LHCN-M2 (cell line): Measurements from ENCODE around the gene ZDHHC3. TPM values are rescaled to one million over a fixed set of nuclear protein-coding genes. Genes with fewer than 3 reads are reported as not detected.

Source experiments
- DNase-seq: peaks from one replicate; pipeline ENCODE4 v3.0.0-alpha.2; 2012; ENCODE audit warnings: low read depth
- total RNA-seq: library from RNA; depleted of rRNA; stranded (reverse); fragments of >200 nt; gene quantifications from 2 replicates; pipeline ENCODE4 v1.2.3, GENCODE V29; 2014

Gene ZDHHC3
- total RNA-seq, 1 experiment from 2014 or later, result 61.3 TPM

DNA sequence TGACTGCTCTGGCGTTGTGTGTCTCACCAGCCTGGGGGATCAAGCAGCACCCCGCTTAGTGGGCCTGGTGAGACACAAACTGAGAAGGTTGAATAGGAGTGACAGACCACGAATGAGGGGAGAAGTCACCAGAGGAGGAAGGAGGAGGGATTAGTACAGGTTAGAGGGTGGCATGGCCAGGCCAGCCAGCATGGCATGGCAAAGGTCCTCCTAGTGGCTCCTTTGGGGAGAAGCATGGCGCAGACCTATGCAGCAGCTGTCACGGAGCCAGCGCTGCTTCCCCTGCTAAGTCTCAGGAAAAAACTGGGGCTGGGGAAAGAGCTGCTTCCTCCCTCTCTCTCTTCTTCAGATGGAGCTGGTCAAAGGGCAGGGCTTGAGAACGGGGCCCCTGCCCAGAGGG, 48.6 kb downstream of the ZDHHC3 start:
- no peak for DNase-seq

DNA sequence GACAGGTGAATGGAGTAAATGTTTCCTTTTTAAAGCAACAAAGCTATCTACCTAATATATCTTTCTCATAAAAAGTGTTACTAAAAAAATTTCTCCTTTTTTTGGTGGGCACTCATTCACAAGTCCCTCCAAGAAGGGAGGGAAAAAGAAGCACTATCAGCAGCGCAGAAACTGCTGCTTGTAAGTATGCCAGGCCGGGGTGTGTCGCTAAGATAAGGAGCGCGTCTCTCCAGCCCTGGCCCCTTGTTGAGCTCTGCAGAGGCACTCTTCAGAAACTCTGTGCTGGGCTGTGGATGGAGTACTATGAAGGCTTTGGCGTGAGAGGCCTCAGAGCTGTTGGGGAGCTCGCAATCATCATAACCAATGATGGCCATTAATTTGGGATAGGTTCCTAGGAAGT, 49.1 kb downstream of the ZDHHC3 start:
- DNase-seq, result no peak

DNA sequence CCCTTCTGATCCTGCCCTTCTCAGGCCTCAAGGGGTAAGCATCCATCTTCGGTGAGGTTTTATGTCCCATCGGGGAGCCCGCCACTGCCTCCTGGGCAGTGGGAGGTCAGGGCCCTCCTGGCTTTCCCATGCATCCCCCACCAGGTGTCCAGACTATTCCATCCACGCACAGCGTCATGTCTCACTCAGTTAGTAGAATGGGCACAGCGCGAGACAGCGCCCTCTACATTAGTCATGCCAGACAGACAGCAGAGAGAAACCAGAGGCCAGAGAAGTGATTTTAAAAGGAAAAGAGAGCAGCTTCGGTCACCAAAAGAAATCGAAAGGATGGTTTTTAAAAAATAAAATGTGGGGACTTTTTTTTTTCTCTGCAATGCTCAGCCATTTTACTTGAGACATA, 49.8 kb downstream of the ZDHHC3 start:
- no peak for DNase-seq

DNA sequence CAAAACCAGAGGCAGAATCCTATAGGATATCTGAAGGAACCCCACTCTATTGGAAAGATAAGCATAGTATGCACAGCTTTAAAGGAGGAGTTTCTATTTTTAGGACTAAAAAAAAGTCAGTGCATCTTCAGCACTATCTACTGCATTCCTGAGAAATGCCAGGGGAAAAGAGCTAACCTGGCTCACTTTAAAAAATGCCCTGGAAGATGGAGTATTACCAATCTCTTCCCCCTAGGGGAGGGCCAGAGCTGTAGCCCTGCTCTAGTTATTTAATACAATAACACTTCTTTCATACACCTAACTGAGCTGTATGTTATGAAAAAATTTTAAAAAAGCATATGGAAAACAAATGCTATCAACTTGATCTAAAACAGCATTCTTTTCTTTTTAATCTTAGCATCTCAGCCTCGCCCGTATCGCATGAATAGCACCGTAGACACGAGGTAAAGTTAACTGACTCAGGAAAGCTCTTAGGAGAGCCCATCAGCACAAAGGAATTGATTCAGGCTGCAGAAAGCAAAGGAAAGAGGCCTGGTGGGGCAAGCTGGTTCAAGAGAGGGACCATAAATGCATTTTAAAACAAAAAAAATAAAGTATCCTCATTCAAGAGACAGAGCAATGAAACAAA, 51.4 kb downstream of the ZDHHC3 start:
- DNase-seq, result no peak

DNA sequence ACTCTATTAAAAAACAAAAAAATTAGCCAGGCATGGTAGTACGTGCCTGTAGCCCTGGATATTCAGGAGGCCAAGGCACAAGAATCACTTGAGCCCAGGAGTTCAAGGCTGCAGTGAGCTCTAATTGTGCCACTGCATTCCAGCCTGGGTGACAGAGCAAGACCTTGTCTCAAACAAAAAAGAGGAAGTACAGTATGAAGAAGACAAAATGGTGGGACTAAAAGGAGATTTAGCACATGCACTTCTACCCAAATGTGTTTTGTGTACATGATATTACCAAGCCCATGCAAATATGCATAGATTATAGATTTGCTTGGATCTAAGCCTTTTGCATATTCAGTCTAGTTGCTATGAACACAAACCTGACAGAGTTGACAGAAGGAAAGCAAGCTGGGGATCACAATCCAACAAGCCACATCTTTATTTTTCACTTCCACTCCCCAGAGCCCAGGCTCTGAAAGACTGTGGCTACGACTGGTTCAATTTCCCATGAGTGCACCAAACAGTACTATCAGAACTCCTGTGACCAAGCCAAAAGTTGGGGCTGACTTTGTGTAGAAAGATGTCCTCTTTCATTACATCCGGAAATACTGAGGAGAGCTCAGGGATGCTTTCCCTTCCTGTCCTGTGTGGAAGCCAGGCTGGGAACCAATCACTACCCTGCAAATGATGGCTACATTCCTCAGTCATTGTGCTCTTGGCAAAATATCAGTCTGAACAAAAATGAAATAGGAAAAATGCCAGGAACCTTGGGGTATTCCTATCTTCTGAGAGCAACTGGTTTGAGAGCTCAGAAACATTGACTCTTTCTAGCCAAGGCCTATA, 52.1 kb downstream of the ZDHHC3 start:
- no peak for DNase-seq

DNA sequence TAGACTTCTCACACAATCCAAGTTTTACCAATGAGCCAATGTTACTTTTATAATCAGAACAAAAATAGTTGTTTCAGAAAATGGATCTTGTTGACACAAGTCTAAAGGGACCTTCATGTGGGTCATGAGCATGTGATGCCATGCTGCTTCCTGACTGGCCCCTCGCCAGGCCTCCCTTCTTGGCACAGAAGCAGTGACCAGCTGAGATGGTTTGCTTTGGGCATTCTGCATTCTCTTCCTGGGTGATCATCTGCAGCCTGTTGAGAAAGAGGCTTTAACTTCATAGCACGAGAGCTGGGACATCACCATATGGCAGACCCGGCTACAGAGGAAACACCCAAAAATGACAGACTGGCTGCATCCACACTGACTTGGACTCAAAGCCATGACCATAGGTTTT, 55.9 kb downstream of the ZDHHC3 start:
- no peak for DNase-seq

DNA sequence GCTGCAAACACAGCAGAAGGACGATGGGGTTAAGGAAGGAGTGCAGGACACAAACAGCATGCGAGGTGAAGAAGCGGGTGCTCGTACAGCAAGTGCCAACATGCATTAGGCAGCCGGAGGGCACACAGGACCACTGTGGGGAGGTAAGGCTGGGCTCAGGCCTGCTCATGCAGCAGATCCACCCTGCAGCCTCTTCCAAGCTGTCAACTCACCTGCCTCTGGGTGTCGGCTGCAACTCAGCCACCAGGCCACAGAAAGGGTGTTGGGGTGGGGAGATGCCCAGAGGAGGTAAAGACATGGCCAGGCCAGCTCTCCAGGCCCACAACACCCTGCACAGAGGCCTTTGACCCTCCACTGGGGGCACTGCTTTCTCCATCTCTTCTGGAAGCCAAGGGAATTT, 57.4 kb downstream of the ZDHHC3 start:
- DNase-seq, result no peak

DNA sequence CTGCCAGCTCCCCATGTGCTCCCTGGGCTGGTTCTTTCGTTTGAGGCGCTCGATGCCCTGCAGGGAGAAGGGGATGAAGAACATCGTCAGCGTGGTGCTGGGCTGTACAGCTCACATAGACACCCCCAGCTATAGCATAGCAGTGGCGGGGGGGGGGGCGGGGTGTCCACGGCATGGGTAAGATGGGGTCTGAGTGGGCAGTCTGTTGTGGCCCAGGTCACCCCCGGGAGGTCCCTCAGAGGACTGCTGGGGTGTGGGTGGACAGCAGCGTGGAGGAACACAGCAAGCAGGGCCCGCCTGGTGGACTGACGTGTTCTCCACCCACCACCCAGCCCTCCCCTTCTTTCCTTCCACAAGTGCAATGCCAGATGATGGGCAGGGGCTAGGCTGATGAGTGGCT, 57.9 kb downstream of the ZDHHC3 start:
- no peak for DNase-seq

DNA sequence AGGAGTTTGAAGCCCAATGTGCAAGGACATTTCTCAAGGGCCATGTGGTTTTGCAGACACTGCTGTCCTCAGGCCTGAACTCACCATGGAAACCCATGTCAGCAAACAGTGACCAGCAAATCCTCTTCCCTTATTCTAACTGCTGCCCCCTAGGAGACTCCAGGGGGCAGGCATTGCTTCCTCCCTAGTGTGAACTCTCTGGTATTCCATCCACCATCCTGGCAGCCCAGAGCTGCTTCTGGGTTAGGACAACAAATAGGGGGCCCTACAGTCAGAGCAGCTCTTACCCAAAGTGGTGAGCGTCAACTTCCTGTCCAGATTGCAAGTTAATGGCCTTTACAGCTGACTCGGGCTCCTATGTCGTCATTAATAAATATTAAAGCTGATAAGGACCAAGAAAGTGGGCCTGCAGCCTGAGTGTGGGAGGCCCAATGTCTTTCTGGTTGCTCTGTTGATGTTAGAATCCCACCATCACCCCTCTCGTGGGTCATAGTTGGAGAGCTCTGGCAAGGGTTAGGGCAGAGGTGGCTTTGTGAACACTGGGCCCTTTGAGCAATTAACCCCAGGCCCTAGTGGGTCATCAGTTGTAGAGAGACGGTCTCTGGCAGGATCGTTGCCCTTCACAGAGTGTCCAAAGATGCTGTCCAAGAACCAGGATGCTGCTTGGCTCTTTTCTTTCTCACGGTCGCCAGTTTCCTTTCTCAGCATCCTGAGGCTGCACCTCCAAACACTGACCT, 60.1 kb downstream of the ZDHHC3 start:
- peak; percentile 58 for DNase-seq

DNA sequence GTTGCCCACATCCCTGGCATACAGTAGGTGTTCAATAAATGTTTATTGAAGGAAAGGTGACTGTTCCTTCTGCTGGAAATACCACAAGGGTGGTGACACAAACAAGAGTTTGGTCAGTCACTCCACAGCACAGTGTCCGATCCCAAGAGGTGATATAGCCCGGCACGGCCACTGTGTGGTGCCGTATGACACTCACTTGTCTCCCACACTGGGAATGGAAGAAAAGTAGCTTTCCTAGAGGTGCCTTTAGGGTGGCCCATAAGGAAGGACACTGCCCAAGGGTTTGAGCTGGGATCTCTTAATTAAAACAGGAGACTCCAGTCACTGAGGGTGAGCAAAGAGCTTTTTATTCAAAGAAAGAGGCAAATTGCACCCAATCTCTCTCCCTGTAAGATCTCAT, 61.0 kb downstream of the ZDHHC3 start:
- no peak for DNase-seq

DNA sequence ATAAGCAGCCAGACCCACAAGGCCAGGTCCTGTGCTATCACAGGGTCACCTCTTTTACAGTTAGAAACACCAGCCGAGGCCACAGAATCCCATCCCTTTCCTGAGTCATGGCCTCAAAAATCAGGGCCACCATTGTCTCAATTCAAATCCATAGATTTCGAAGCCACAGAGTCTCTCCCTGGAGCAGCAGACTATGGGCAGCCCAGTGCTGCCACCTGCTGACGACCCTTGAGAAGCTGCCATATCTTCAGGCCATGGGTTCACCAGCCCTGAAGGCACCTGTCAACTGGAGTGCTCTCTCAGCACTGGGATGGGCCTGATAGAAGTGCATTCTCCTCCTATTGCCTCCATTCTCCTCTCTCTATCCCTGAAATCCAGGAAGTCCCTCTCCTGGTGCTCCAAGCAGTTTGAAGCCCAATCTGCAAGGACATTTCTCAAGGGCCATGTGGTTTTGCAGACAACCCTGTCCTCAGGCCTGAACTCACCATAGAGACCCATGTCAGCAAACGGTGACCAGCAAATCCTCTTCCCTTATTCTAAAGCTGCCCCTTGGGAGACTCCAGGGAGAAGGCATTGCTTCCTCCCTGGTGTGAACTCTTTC, 62.0 kb downstream of the ZDHHC3 start:
- peak; percentile 77 for DNase-seq

DNA sequence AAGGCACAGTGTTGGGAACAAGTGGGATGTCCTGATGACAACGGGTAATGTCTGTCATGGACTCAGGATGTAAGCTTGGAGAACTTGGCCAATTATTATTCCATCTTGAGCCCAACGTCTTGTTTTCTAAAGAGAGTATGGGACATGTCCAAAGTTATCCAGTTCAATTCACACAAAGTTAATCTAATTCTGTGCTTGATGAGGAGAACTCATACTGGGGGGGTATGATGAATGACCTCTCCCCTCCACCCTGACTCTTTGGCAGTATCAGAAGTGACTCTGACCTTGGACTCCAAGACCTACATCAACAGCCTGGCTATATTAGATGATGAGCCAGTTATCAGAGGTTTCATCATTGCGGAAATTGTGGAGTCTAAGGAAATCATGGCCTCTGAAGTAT, 65.3 kb downstream of the ZDHHC3 start:
- no peak for DNase-seq

DNA sequence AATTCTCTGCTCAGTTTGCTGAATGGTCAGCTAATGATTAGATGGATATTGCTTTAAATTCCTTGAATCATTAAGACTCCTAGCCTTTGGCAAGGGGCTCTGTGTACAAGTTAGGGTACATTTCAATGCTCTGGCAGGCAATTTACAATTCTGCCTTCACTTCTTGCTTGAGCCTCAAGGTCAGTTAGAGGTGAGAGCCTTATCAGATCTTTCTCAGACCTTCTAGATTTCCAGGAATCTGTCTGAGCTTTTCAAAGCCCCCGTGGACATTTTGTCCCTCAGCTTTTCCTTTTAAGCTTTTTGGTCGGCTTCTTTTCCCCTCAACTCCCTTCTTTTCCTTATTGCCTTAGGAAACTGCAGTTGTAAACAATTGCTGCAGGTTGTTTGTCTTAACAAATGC, 66.9 kb downstream of the ZDHHC3 start:
- DNase-seq, result no peak

DNA sequence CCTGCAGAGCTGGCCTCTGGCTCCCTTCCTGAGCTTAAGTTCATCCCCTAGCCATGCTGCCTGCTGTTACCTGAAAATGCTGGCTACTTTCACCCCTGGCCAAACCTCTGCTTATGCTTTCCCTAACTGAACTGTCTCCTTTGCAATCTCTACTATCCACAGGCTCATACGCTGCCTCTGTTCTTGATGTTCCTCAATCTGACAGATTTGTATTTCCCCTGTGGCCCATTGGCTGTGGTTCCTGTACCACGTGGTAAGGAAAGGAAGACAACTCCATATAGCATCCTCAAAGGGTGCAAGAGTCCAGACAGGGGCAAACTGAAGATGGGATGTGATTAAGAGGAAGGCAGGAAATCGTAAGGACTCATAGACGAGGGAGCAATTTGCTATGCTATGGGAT, 68.4 kb downstream of the ZDHHC3 start:
- DNase-seq, result no peak

DNA sequence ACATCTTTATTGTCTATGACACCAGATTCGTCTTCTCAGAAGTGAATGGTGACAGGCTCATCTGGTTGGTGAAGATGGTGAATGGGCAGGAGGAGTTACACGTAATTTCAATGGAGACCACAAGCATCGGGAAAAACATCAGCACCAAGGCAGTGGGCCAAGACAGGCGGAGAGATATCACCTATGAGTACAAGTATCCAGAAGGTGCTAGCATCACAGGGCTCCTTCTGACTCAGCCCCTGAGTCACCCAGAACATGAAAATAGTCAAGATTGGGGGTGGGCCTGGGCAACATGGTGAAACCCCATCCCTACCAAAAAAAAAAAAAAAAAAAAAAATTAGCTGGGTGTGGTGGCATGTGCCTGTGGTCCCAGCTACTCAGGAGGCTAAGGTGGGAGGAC, 69.0 kb downstream of the ZDHHC3 start:
- no peak for DNase-seq

DNA sequence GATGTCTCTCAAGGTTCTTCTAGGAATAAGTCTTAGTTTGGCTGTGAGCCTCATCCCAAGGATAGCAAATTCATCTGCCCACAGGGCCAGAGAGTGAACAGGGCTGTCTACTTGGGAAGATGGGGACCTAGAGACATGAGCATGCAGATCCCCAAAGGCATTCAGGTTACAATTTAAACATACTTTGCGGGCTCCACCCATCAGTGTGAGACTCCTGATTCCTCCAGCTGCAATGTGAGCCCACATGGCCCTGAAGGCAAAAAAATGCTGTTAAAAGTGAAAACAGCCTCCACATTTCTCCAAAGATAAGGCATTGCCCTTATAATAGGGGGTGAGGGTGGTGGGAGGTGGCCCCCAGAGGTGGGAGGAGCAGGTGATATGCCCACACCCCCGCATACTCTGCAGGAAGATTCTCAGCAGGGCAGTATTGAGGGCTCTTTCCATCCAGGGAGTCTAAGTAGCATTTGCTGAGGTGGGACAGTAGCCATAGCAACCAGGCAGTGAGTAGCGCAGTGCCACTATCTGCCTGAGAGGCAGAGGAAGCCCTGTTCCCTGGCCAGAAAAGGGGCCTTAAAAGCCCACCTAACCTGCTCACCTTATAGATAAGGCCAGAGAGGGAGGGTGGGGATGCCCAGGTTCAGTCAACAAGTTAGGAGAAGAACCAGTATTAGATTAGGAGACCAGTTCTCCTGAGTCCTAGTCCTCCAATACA, 70.4 kb downstream of the ZDHHC3 start:
- no peak for DNase-seq

DNA sequence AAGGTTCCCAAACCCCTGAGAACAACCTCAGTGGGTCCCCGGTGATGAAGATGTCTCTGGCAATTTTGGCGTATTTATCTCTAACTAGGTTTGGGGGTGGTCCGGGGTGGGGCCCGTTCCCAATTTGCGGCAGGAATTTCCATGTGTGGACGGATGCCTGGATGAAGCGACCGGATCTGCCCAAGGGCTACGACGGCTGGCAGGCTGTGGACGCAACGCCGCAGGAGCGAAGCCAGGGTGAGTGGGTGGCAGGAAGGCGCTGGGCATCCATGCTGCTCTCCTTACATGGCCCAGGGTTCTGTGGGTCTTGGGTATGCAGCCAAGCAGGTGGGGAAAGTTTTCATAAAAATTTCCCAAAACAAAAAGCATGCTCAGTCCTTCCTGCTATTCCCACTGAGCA, 72.2 kb downstream of the ZDHHC3 start:
- DNase-seq, result no peak

DNA sequence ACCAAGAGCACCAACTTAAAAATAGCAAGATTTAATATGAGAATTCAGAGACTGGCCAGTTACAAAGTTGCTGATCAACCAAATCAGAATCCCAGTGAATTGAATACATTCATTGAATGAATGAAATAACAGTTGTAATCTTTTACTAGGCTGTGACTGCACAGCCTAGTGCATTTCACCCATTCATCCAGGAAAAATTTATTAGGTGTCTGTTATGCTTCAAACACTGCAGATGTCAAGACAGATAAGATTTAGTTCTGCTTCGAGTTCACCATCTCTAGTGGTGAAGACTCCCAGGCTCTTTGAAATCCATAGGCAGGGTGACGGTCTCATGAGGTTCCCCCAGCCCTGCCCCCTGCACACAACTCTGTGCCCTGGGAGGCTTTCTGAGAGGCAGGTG, 72.7 kb downstream of the ZDHHC3 start:
- DNase-seq, result no peak

DNA sequence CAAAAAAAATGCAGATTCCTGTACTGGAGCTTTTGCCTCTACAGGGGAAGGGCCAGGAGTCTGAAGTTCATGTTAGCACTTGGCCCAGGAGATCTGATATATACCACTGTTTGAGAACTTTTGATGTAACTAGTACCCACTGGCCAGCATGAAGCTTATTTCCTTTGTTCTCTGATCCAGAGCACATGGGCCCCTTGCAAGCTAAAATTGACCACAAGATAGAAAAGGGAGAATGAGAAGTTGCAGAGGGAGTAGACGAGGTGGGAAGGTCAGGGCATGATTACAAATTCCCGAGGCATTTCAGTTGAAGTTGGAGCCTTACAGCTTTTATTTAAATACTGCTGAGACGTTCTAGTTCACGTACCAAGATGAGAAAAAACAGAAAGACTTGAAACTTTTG, 73.3 kb downstream of the ZDHHC3 start:
- DNase-seq, result no peak

DNA sequence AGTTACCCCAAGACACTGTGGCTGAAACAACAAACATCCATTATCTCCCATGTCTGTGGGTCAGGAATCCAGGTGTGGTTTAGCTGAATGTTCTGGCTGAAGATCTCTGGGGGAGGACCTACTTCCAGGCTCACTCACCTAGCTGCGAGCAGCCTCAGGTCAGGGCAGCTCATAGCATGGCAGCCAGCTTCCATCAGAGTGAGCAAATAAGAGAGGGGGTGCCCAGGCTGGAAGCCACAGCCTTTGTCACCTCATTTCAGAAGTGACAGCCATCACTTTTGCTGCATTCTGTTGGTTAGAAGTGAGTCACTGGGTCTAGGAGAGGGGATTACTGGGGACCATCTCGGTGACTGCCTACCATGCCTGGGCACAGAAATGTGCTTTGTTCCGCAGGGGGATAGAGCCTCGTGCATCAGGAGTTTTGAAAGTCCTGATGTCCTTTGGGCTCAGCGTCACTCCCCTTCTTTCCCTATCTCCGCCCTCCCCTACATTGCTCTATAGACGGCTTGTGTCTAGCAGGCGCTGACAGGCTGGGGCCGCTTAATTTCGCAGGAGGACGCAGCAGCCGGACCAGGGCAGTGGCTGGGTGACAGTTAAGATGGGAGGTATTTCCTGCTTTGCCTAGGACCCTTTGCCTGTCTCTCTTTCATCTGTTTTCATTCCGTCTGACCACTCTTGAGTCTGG, 76.1 kb downstream of the ZDHHC3 start:
- DNase-seq, result no peak

DNA sequence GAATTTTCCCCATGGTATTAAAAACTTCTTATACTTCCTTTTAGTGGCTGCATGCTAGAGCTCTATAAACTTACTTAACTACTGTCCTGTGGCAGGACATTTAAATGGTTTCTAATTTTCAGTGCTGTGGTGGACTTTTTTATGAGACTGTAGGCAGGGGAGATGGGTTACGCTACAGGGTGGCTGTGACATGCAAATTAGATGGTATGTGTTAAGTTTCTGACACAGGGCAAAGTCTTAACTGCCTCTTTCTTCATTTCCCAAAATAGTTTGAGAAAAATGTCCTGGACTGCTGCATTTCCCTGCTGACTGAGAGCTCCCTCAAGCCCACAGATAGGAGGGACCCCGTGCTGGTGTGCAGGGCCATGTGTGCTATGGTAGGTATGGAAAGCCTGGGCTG, 79.5 kb downstream of the ZDHHC3 start:
- DNase-seq, result no peak
